Uterus (tissue), 4 donors: ENCODE data around the gene PDE4A. TPM values are rescaled to one million over a fixed set of nuclear protein-coding genes. Genes with fewer than 3 reads are reported as not detected.

ENCODE experiments used
- DNase-seq, 2 donors: peaks; one replicate each; pipeline ENCODE4 v3.0.0-alpha.2; 2019 to 2020
- H3K27ac ChIP-seq, 2 donors: fragments of 200-600 bp; sonication (generic); 1 replicate in 1 of 2; 2 replicates in 1 of 2; pipeline ENCODE4 v1.5.1; 2016 to 2018
- H3K27me3 ChIP-seq, 2 donors: fragments of 200-600 bp; sonication (generic); one replicate each; pipeline ENCODE4 v1.5.1; 2018 to 2019; ENCODE audit warnings: control low read depth in 1 of 2
- H3K36me3 ChIP-seq, 2 donors: fragments of 200-600 bp; sonication (generic); one replicate each; pipeline ENCODE4 v1.5.1; 2019; ENCODE audit warnings: control low read depth in 1 of 2
- H3K4me1 ChIP-seq, 2 donors: fragments of 200-600 bp; sonication (generic); one replicate each; pipeline ENCODE4 v1.5.1; 2018 to 2019; ENCODE audit warnings: control low read depth in 1 of 2
- H3K4me3 ChIP-seq, 2 donors: fragments of 200-600 bp; sonication (generic); 1 replicate in 1 of 2; 2 replicates in 1 of 2; pipeline ENCODE4 v1.5.1; 2018 to 2019; ENCODE audit warnings: mild to moderate bottlenecking in 1 of 2
- H3K9me3 ChIP-seq, 2 donors: fragments of 200-600 bp; sonication (generic); one replicate each; pipeline ENCODE4 v1.5.1; 2019; ENCODE audit warnings: control low read depth in 1 of 2
- POLR2A ChIP-seq, 2 donors: fragments of 450-650 bp; IDR thresholded peaks; one replicate each; pipeline ENCODE4 v1.6.1; 2016; ENCODE audit warnings: antibody characterized with exemption in 2 of 2, mild to moderate bottlenecking in 1 of 2, moderate library complexity in 1 of 2
- intact Hi-C: fragments of 100-400 bp; cut with DNase I; formaldehyde crosslinking; loops from one replicate; pipeline ENCODE4 v1.15.1; 2023; ENCODE audit warnings: low total_unique reads
- total RNA-seq, 4 donors: library from RNA; depleted of rRNA in 3 of 4; stranded (reverse); fragments of >200 nt in 3 of 4; gene quantifications; one replicate each; pipeline versions ENCODE4 v1.1.0 to v1.2.4, GENCODE V29; 2014 to 2023
- TF ChIP-seq, protein P1 (sequence below), 4 experiments: fragments of 200-600 bp in 2 of 4; fragments of 450-650 bp in 2 of 4; sonication (generic) in 2 of 4; IDR thresholded peaks; one replicate each; pipeline ENCODE4 v1.5.1; 2016 to 2019; ENCODE audit warnings: antibody characterized with exemption in 4 of 4, mild to moderate bottlenecking in 2 of 4, moderate library complexity in 1 of 4
- donor health status: DM: yes; HTN: yes; CAD: no.

Gene PDE4A
- total RNA-seq, 4 donors from 2014 or later, result 3.2 to 10.6 (median 4.1) TPM

DNA sequence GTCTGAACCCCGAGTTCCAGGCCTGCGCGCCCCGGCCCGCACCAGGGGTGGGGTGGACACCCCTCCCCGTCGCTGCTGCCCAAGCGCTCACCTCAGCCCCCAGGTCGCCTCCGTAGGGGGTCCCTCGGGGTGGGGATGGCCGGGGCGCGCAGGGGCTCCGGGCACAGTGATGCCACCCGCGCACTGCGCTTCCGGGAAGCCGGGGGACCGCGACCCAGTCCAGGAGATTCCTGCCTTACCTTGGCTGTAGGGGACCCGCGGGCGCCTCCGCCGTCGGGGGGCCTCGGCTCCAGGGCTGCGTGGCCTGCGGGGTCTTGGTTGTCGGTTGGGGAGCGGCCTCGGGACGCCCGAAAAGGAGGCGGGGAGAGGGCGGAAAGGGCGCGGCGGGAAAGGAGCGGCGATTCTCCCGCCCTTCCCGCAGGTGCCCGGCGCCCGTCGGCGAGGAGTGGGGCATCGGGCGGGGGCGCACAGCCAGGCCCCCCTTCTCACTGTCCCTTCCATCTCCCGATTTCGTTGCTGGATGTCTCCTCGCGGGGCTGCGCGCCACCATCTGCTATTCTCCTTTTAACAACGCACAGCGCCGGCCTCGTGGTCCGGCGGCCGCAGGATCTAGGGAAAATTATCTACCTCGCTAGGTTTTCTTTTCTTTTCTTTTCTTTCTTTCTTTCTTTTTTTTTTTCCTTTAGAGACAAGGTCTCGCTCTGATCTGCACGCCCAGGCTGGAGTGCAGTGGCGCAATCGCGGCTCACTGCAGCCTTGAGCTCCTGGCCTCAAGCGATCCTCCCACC lies 82.9 kb downstream of the PDE4A start, which contains the start of gene KEAP1:
Gene KEAP1 (minus strand): TSS at position 355 of the 788 bp plus-strand sequence. CDS start 3,323 bp downstream, outside the sequence.
- no peaks in the 10 kb centered on the region for H3K36me3 ChIP-seq
- peaks cover 0 to 10% of the 10 kb centered on the region in 2 donors for H3K4me1 ChIP-seq
- peak within 1 kb of the TSS; percentile 73 to 79 for H3K4me3 ChIP-seq
- peak in 1 of 2 donors; percentile 39 for DNase-seq
- H3K27ac ChIP-seq, result peak within 1 kb of the TSS; percentile 89
- TF ChIP-seq, protein P1, sequence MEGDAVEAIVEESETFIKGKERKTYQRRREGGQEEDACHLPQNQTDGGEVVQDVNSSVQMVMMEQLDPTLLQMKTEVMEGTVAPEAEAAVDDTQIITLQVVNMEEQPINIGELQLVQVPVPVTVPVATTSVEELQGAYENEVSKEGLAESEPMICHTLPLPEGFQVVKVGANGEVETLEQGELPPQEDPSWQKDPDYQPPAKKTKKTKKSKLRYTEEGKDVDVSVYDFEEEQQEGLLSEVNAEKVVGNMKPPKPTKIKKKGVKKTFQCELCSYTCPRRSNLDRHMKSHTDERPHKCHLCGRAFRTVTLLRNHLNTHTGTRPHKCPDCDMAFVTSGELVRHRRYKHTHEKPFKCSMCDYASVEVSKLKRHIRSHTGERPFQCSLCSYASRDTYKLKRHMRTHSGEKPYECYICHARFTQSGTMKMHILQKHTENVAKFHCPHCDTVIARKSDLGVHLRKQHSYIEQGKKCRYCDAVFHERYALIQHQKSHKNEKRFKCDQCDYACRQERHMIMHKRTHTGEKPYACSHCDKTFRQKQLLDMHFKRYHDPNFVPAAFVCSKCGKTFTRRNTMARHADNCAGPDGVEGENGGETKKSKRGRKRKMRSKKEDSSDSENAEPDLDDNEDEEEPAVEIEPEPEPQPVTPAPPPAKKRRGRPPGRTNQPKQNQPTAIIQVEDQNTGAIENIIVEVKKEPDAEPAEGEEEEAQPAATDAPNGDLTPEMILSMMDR (IDR thresholded peaks at IDR 0.05), result no peak
- no peak for TF ChIP-seq POLR2A (IDR thresholded peaks at IDR 0.05)
- intact Hi-C loops, result no loop called here
- no peaks in the 10 kb centered on the region for H3K9me3 ChIP-seq
- no peaks in the 10 kb centered on the region for H3K27me3 ChIP-seq

DNA sequence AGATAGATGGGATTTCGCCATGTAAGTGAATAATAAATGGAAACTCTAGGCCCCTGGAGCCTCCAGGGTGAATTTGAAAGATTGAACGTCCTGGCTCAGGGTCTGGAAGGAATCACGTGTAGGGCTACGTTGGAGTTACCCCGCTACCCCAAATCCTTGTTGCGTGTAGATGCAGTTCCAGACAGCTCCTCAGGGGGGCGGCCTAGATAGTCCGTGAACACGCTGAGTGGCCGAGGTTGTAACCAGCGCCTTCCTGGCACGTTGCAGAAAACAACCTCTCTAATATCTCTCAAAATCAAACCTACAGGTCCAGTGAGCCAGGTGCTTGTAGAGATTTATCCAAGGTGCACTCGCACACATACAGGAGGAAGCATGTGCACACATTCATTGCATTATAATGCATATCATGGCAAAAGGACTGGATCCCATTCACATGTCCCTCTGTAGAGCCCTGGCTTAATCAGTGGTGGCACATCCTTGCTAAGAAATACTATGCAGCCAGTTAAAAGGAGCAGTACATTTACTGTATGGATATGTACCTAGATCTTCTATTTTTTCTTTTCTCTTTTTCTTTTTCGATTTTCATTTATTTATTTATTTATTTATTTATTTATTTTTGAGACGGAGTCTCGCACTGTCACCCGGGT lies 85.4 kb downstream of the PDE4A start:
- no peaks in the 10 kb centered on the region for H3K27me3 ChIP-seq
- H3K27ac ChIP-seq, result no peak overlapping the region
- no peak overlapping the region for H3K4me3 ChIP-seq
- DNase-seq, result peak; percentile 66 to 70
- TF ChIP-seq, protein P1 (IDR thresholded peaks at IDR 0.05), result peak; percentile 53 to 68 (median 64)
- no peak for TF ChIP-seq POLR2A (IDR thresholded peaks at IDR 0.05)
- intact Hi-C loops, result no loop called here
- peaks cover 0 to 3% of the 10 kb centered on the region in 2 donors for H3K4me1 ChIP-seq
- H3K36me3 ChIP-seq, result no peaks in the 10 kb centered on the region
- H3K9me3 ChIP-seq, result no peaks in the 10 kb centered on the region

- DNase-seq, result no peak
- TF ChIP-seq, protein P1 (IDR thresholded peaks at IDR 0.05), result no peak
- no peak for TF ChIP-seq POLR2A (IDR thresholded peaks at IDR 0.05)
Observed at GRCh38 chr19:10508036-10508435, 87.7 kb downstream of the PDE4A start.

GRCh38 chr19:10508707-10509106 lies 88.4 kb downstream of the PDE4A start:
- TF ChIP-seq, protein P1 (IDR thresholded peaks at IDR 0.05), result no peak
- no peak for TF ChIP-seq POLR2A (IDR thresholded peaks at IDR 0.05)
- no peak for DNase-seq
- intact Hi-C loops, result no loop called here
- no peak overlapping the region for H3K27ac ChIP-seq
- no peaks in the 10 kb centered on the region for H3K9me3 ChIP-seq
- H3K4me3 ChIP-seq, result no peak overlapping the region
- H3K36me3 ChIP-seq, result no peaks in the 10 kb centered on the region
- peaks cover 0 to 3% of the 10 kb centered on the region in 2 donors for H3K4me1 ChIP-seq
- H3K27me3 ChIP-seq, result peaks cover 0 to 6% of the 10 kb centered on the region in 2 donors

More at GRCh38 chr19:10508036-10508435, 87.7 kb downstream of the PDE4A start:
- H3K4me1 ChIP-seq, result peaks cover 0 to 3% of the 10 kb centered on the region in 2 donors
- intact Hi-C loops, result no loop called here
- no peaks in the 10 kb centered on the region for H3K27me3 ChIP-seq
- no peak overlapping the region for H3K27ac ChIP-seq
- no peaks in the 10 kb centered on the region for H3K36me3 ChIP-seq
- H3K9me3 ChIP-seq, result no peaks in the 10 kb centered on the region
- H3K4me3 ChIP-seq, result no peak overlapping the region

DNA sequence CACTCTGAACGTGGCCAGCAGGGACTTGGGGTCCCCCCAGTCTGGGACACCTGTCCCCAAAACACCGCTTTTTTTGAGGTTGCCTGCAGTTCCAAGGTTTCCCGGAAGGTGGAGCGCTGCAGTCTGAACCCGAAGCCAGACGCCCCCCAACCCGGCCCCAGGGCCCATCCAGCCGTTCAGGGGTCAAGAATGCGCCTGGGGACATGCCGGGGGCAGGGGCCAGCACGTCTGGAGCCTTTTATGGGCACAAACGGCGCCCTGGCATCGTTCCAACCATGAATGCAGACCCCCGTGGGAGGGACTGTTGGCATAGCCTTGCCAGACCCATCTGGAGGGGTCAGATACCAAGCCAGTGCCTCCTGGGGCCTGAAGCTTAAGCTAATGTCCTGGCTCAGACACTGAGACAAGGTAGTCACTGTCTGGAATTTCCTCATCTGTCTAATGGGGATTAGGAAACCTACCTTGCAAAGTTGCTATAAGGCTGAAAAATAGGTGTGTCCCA lies 90.0 kb downstream of the PDE4A start:
- intact Hi-C loops, result no loop called here
- no peak for DNase-seq

More for the DNA sequence above, 90.0 kb downstream of the PDE4A start:
- Histone ChIP-seq H3K4me3 (no peak overlapping the region), H3K9me3 (no peaks in the 10 kb centered on the region), H3K4me1 (peaks cover 0 to 3% of the 10 kb centered on the region in 2 donors), H3K27me3 (peaks cover 6 to 14% of the 10 kb centered on the region in 2 donors), H3K36me3 (no peaks in the 10 kb centered on the region), H3K27ac (no peak overlapping the region)
- TF ChIP-seq, protein P1 (IDR thresholded peaks at IDR 0.05), result peak; percentile 19 to 46 (median 29)
- TF ChIP-seq POLR2A (IDR thresholded peaks at IDR 0.05), result no peak
